ENCODE data around the gene GDAP1L1. TPM values are rescaled to one million over a fixed set of nuclear protein-coding genes. Genes with fewer than 3 reads are reported as not detected.

Gene GDAP1L1
- polyA plus RNA-seq (2011; rRNA removed) (0.06 and 0.16 TPM in 2 replicates), polyA plus RNA-seq (2017; fragmentation: RNase III; extraction: RNeasy Plus Mini Kit Qiagen cat#74134 plus additional on column Dnase treatment) (0.13 TPM in 1 of 3 replicates, not detected in the others), polyA minus RNA-seq (2011; rRNA and poly(A)+ RNA removed) (0.54 TPM in 1 of 2 replicates, not detected in the other)
- 0.05 TPM in 1 of 2 replicates, not detected in the other for polyA plus RNA-seq (2012; cell fraction: cytosol; rRNA removed)
- polyA plus RNA-seq (2012; cell fraction: nucleus; rRNA removed) = not detected in 2 replicates

- WGBS (ENCODE audit: missing lambda C conversion rate) = 45% methylated on average over 26 of the region's 32 CpGs
- DNase-seq (ENCODE audit: low read depth in 1 of 2, low spot score in 1 of 2) (no peak), FAIRE-seq (no peak), ATAC-seq (no peak)
- H3K9me3 ChIP-seq = no peaks in the 10 kb centered on the region
- H3K4me2 ChIP-seq = no peak within 1 kb of the TSS
- TF ChIP-seq ZFP36 (IDR thresholded peaks at IDR 0.05; ENCODE audit: borderline replicate concordance, partially characterized antibody) (no peak), FOSB (CRISPR knock-in tag; IDR thresholded peaks at IDR 0.05) (no peak), HES2 (IDR thresholded peaks at IDR 0.05) (no peak), USF2 (IDR thresholded peaks at IDR 0.05) (no peak), EP300 (IDR thresholded peaks at IDR 0.05) (no peak), TP53 (CRISPR knock-in tag; IDR thresholded peaks at IDR 0.05) (no peak), POLR2A (IDR thresholded peaks at IDR 0.05; ENCODE audit: low read length) (no peak), KDM1A (IDR thresholded peaks at IDR 0.05; ENCODE audit: low read depth) (no peak), HOXB13 (CRISPR knock-in tag; IDR thresholded peaks at IDR 0.05; ENCODE audit: low read depth) (no peak), NR3C1 (IDR thresholded peaks at IDR 0.05) (no peak), HOXB5 (CRISPR knock-in tag; IDR thresholded peaks at IDR 0.05) (no peak), FOXS1 (CRISPR knock-in tag; IDR thresholded peaks at IDR 0.05) (no peak), ELK1 (IDR thresholded peaks at IDR 0.05; ENCODE audit: low read depth, low read length) (no peak), CBX8 (IDR thresholded peaks at IDR 0.05) (no peak), SMC3 (IDR thresholded peaks at IDR 0.05) (no peak), CTCF (IDR thresholded peaks at IDR 0.05) (no peak), NFE2L2 (conservative IDR thresholded peaks at IDR 0.05; ENCODE audit: low read length) (no peak), SREBF2 (IDR thresholded peaks at IDR 0.05) (no peak), HMGXB4 (CRISPR knock-in tag; IDR thresholded peaks at IDR 0.05; ENCODE audit: borderline replicate concordance) (no peak)
- POLR2A ChIA-PET = interaction anchor here (0.6 kb wide), 1 partner anchor 37 kb away, joined by 3 read pairs; no protein-coding TSS in a partner anchor
- H3K27ac ChIP-seq = no peak within 1 kb of the TSS
- CTCF ChIA-PET = interaction anchor here (0.8 to 1.8 kb wide), 11 partner anchors 8 to 581 kb away, joined by 3 to 7 read pairs (median 3); partner anchors contain the start of gene FITM2
- H3K4me3 ChIP-seq = no peak within 1 kb of the TSS
- no peaks in the 10 kb centered on the region for H3K4me1 ChIP-seq
These were observed at the start of gene GDAP1L1 for GRCh38 chr20:44247131-44247571. GDAP1L1 (plus strand) TSS chr20:44247308; CDS start chr20:44247335, 27 bp downstream.

GRCh38 chr20:44198872-44199271 lies 48.2 kb upstream of the GDAP1L1 start:
- Histone ChIP-seq H3K4me1 (peaks cover 23% of the 10 kb centered on the region), H3K27ac (no peak overlapping the region), H3K4me3 (no peak overlapping the region), H3K9me3 (no peaks in the 10 kb centered on the region), H3K4me2 (no peak overlapping the region)
- 91% methylated on average over 4 of the region's 4 CpGs for WGBS (ENCODE audit: missing lambda C conversion rate)
- DNase-seq (ENCODE audit: low read depth in 1 of 2, low spot score in 1 of 2) (no peak), FAIRE-seq (no peak), ATAC-seq (no peak)
- ChIA-PET CTCF (interaction anchor here (1.5 to 5.1 kb wide), 3 partner anchors 9 to 273 kb away, joined by 3 to 85 read pairs (median 8); no protein-coding TSS in a partner anchor), POLR2A (no interaction called here)
- no peak for TF ChIP-seq MYC (IDR thresholded peaks at IDR 0.05; ENCODE audit: borderline replicate concordance, low read length)
- TF ChIP-seq HOXB13 (CRISPR knock-in tag; IDR thresholded peaks at IDR 0.05; ENCODE audit: low read depth) = no peak
- no peak for TF ChIP-seq EHF (CRISPR knock-in tag; IDR thresholded peaks at IDR 0.05)
- no peak for TF ChIP-seq CTCF (IDR thresholded peaks at IDR 0.05)
- TF ChIP-seq ELK1 (IDR thresholded peaks at IDR 0.05; ENCODE audit: low read depth, low read length) = no peak
- no peak for TF ChIP-seq SREBF2 (IDR thresholded peaks at IDR 0.05)
- TF ChIP-seq CHD4 (IDR thresholded peaks at IDR 0.05; ENCODE audit: borderline replicate concordance) = no peak
- no peak for TF ChIP-seq POLR2AphosphoS2 (conservative IDR thresholded peaks at IDR 0.05; ENCODE audit: low read length)
- TF ChIP-seq MAFK (IDR thresholded peaks at IDR 0.05; ENCODE audit: partially characterized antibody) = no peak
- TF ChIP-seq NR3C1 (IDR thresholded peaks at IDR 0.05) = no peak
- no peak for TF ChIP-seq RARB (CRISPR knock-in tag; IDR thresholded peaks at IDR 0.05)
- TF ChIP-seq CBX2 (IDR thresholded peaks at IDR 0.05; ENCODE audit: borderline replicate concordance, low read depth) = no peak
- TF ChIP-seq HDAC2 (IDR thresholded peaks at IDR 0.05) = no peak
- TF ChIP-seq NPAS2 (CRISPR knock-in tag; IDR thresholded peaks at IDR 0.05; ENCODE audit: borderline replicate concordance) = no peak
